ENCODE results near the gene OPA1.

The OPA1 gene

GRCh38 chr3:193701953-193702635, 109.1 kb downstream of the OPA1 start:
- H4K20me1 ChIP-seq (ENCODE audit: control insufficient read depth, insufficient read depth, low read depth, low read length): no peaks in the 10 kb centered on the region
- H3K4me3 ChIP-seq (ENCODE audit: low read length): peak overlapping the region; percentile 23
- H3K36me3 ChIP-seq (ENCODE audit: control insufficient read depth, low read length): peaks cover 3% of the 10 kb centered on the region; the same call in 1 of the 2 replicates
- H3K79me2 ChIP-seq (ENCODE audit: control insufficient read depth, low read length): no peaks in the 10 kb centered on the region
- peaks cover 25% of the 10 kb centered on the region for H3K4me1 ChIP-seq (ENCODE audit: control insufficient read depth, low read length)
- H3K4me2 ChIP-seq (ENCODE audit: low read length): peak overlapping the region; percentile 44
- no peaks in the 10 kb centered on the region for H3K9me3 ChIP-seq (ENCODE audit: control insufficient read depth, insufficient read depth, low read length)
- TF ChIP-seq CTCF (IDR thresholded peaks at IDR 0.05; ENCODE audit: low read depth, low read length, poor library complexity, severe bottlenecking) (no peak), EZH2phosphoT487 (IDR thresholded peaks at IDR 0.05; ENCODE audit: borderline replicate concordance, low read length) (no peak)
- peak overlapping the region; percentile 50 for H3K27ac ChIP-seq (ENCODE audit: low read depth, low read length)
- H3K27me3 ChIP-seq (ENCODE audit: control insufficient read depth, low read length): no peaks in the 10 kb centered on the region
- H3F3A ChIP-seq (ENCODE audit: control insufficient read depth, insufficient read depth): peaks cover 2% of the 10 kb centered on the region; the same call in 1 of the 2 replicates
- no peaks in the 10 kb centered on the region for H3K9me2 ChIP-seq (replicated peaks; ENCODE audit: control insufficient read depth, low read length)

GRCh38 chr3:193702967-193703366, 110.0 kb downstream of the OPA1 start:
- Histone ChIP-seq H3K4me2 (ENCODE audit: low read length) (peak overlapping the region; percentile 44), H3K4me1 (ENCODE audit: control insufficient read depth, low read length) (peaks cover 25% of the 10 kb centered on the region), H3K9me3 (ENCODE audit: control insufficient read depth, insufficient read depth, low read length) (no peaks in the 10 kb centered on the region), H3K27me3 (ENCODE audit: control insufficient read depth, low read length) (no peaks in the 10 kb centered on the region), H3K36me3 (ENCODE audit: control insufficient read depth, low read length) (peaks cover 3% of the 10 kb centered on the region; the same call in 1 of the 2 replicates), H4K20me1 (ENCODE audit: control insufficient read depth, insufficient read depth, low read depth, low read length) (no peaks in the 10 kb centered on the region), H3K9me2 (replicated peaks; ENCODE audit: control insufficient read depth, low read length) (no peaks in the 10 kb centered on the region), H3K27ac (ENCODE audit: low read depth, low read length) (no peak overlapping the region), H3F3A (ENCODE audit: control insufficient read depth, insufficient read depth) (peaks cover 2% of the 10 kb centered on the region; the same call in 1 of the 2 replicates), H3K79me2 (ENCODE audit: control insufficient read depth, low read length) (no peaks in the 10 kb centered on the region), H3K4me3 (ENCODE audit: low read length) (peak overlapping the region; percentile 23; the same call in 1 of the 2 replicates)
- no peak for TF ChIP-seq CTCF (IDR thresholded peaks at IDR 0.05; ENCODE audit: low read depth, low read length, poor library complexity, severe bottlenecking)
- no peak for TF ChIP-seq EZH2phosphoT487 (IDR thresholded peaks at IDR 0.05; ENCODE audit: borderline replicate concordance, low read length)

GRCh38 chr3:193704431-193704830, 111.4 kb downstream of the OPA1 start:
- peaks cover 25% of the 10 kb centered on the region for H3K4me1 ChIP-seq (ENCODE audit: control insufficient read depth, low read length)
- no peaks in the 10 kb centered on the region for H3K9me2 ChIP-seq (replicated peaks; ENCODE audit: control insufficient read depth, low read length)
- H3K4me3 ChIP-seq (ENCODE audit: low read length): no peak overlapping the region
- H3K27ac ChIP-seq (ENCODE audit: low read depth, low read length): no peak overlapping the region
- no peaks in the 10 kb centered on the region for H3K9me3 ChIP-seq (ENCODE audit: control insufficient read depth, insufficient read depth, low read length)
- no peaks in the 10 kb centered on the region for H3K27me3 ChIP-seq (ENCODE audit: control insufficient read depth, low read length)
- no peak for TF ChIP-seq CTCF (IDR thresholded peaks at IDR 0.05; ENCODE audit: low read depth, low read length, poor library complexity, severe bottlenecking)
- TF ChIP-seq EZH2phosphoT487 (IDR thresholded peaks at IDR 0.05; ENCODE audit: borderline replicate concordance, low read length): no peak
- no peak overlapping the region for H3K4me2 ChIP-seq (ENCODE audit: low read length)
- peaks cover 2% of the 10 kb centered on the region; the same call in 1 of the 2 replicates for H3F3A ChIP-seq (ENCODE audit: control insufficient read depth, insufficient read depth)
- H4K20me1 ChIP-seq (ENCODE audit: control insufficient read depth, insufficient read depth, low read depth, low read length): no peaks in the 10 kb centered on the region
- peaks cover 3% of the 10 kb centered on the region; the same call in 1 of the 2 replicates for H3K36me3 ChIP-seq (ENCODE audit: control insufficient read depth, low read length)
- H3K79me2 ChIP-seq (ENCODE audit: control insufficient read depth, low read length): no peaks in the 10 kb centered on the region

All from DOHH2 (cell line).